Neural cell (in vitro differentiated cells): ENCODE measurements around the gene RASSF8.

Experiments
- CTCF ChIP-seq: fragments of 450-650 bp; IDR thresholded peaks from 2 replicates; pipeline ENCODE4 v1.5.1; 2014; ENCODE audit warnings: antibody characterized with exemption, mild to moderate bottlenecking, moderate library complexity; ENCODE audit not compliant: poor library complexity, severe bottlenecking
- EP300 ChIP-seq: fragments of 450-650 bp; conservative IDR thresholded peaks from 2 replicates; pipeline ENCODE4 v1.6.1; 2014; ENCODE audit warnings: antibody characterized with exemption, mild to moderate bottlenecking, moderate library complexity; ENCODE audit not compliant: poor library complexity, severe bottlenecking
- EZH2 ChIP-seq: fragments of 200-600, 300-800 bp; shearing (Covaris generic), sonication (generic); IDR thresholded peaks from 2 replicates; pipeline ENCODE4 v1.6.1; 2014; ENCODE audit warnings: antibody characterized with exemption, low read length, borderline replicate concordance, mild to moderate bottlenecking; ENCODE audit not compliant: insufficient read depth, poor library complexity, severe bottlenecking

- TF ChIP-seq CTCF (no peak), EZH2 (no peak), EP300 (no peak)
Measured at GRCh38 chr12:25983625-25984024, 25.1 kb downstream of the RASSF8 start.
